HG03469 (cell line): Measurements from ENCODE around the gene MPPED1.

ENCODE experiments used
- ATAC-seq: cut with Tn5 transposase; IDR thresholded peaks from one replicate; pipeline ENCODE4 v1.9.1; 2021; ENCODE audit warnings: mild to moderate bottlenecking, moderate library complexity, moderate number of reproducible peaks; ENCODE audit not compliant: unreplicated experiment

The MPPED1 gene

DNA sequence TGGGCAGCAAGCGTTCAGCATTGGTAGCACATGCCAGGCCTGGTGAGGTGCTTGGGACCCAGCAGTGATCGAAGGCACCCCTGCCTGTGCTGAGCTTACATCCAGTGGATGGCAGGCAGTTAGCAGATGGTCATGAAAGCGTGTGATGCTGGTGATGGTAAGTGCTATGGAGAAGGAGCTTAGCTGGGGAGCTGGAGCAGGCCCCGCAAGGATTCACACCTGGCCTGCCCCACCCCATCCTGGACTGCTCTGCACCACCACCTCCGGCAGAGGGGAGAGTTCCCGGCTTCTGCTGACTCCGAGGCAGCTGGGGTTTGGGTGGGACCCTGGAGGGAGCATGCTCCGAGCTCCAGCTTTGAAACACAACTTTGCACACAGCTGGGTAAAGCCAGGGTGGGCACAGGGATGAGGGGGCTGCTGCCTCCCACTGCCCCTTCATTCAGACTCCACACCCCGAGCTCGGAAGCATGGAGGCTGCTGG is 16.2 kb downstream of the MPPED1 start:
- ATAC-seq = no peak

DNA sequence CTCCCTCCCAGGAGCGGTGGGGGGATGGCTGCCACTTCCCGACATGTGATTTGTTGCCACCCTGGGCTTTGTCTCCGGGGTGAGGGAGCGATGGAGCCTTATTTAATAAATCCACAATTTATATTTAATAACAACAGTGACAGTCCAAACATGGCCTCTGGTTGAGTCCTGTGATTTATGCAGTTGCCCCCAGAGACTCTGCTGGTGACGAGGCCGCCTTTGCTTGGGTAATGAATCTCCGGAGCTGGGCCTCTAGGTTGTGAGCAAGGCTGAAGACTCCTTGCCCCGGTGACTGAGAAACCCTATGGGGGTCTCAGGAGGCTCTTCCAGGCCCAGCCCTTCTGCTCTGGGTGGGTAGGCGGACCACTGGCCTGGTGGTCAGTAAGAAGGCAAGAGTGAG is 16.7 kb downstream of the MPPED1 start:
- ATAC-seq = no peak

- no peak for ATAC-seq
These were observed 17.6 kb downstream of the MPPED1 start for GRCh38 chr22:43429426-43429825.

DNA sequence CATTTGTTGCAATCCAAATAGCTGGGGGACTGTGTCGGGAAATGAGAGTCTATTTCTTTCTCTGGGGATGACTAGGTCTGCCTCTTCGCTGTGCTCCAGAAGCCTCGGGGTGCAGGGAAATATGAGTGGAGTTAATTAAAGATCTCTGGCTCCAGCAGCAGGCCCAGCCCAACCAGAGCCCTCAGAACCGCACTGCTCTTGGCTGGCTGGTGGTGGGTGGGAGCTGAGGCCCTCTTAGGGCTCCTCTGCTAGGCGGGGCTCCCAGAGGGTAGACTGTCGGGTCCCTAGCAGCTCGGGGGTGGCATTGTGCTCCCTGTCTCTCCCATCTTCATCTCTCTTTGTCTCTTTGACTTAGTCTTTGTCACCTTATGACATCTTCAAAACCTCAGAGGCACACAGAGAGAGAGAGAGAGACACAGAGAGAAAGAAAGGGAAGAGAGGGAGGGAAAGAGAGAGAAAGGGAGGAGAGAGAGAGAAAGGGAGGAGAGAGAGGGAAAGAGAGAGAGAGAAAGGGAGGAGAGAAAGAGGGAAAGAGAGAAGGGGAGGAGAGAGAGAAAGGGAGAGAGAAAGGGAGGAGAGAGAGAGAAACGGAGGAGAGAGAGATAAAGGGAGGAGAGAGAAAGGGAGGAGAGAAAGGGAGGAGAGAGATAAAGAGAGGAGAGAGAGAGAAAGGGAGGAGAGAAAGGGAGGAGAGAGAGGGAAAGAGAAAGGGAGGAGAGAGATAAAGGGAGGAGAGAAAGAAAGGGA is 20.2 kb downstream of the MPPED1 start:
- ATAC-seq = no peak

DNA sequence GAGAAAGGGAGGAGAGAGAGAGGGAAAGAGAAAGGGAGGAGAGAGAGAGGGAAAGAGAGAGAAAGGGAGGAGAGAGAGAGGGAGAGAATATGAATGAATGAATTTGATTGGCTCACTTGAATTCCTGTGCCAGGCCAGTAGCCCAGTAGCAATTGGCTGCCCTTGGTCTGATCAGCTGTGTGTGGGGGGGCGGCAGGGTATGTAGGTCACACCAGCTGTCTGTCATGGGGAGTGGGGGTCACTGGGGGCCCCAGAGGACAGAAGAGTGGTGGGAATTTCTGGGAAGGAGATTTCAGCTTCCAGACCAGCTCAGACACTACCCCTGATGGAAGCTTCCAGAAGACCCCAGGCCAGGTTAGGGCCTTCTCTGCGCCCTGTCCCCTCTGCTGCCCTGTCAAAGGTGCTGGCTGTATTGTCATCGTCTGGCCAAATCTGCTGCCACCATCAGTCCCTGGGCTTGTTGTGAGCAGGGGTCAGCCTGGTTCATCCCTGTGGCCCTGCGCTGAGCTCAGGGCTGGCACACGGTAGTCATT is 21.1 kb downstream of the MPPED1 start:
- ATAC-seq = no peak

GRCh38 chr22:43433451-43434274 is 21.8 kb downstream of the MPPED1 start:
- ATAC-seq = no peak

DNA sequence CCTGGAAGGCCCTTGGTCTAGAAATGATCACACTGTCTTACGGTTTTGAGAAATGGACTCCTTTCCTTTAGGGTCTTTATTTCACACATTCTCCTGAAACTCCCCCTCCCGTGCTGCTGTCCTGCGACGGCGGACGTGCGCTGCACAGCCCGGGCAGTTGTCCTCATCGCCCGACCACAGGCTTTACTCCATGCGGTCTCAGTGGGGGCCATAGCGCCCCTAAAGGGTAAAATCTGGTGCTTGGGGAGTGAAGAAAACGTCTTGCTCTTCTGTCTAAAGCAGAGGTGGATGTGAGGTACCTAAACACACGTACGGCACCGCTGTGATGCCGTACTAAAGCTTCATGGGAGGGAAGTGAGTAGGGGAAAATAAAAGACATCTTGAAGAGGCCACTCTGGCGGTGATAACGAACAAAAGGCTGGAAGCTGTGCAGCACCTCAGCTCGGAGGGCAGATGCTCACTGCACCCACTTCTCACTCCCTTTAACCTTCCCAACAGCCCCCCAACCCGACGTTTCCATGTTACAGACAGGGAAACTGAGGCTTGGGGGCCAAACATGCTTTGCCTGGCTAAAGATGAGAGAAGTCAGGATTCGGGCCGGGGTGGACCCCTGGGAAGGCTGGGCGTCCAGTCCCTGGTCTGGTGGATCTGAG is 22.6 kb downstream of the MPPED1 start:
- ATAC-seq = no peak

DNA sequence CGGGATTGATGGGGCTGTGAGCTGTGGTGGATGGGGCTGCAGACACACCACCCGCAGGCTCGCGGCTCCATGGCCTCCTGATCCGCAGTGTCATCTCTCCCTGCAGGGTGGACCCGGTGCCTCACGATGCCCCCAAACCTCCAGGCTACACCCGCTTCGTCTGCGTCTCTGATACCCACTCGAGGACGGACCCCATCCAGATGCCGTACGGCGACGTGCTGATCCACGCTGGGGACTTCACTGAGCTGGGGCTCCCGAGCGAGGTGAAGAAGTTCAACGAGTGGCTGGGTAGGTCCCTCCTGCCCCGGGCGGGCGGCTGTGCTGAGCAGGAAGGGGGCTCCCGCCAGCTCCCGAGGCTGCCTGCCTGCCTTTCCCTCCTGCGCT is 23.1 kb downstream of the MPPED1 start:
- no peak for ATAC-seq

DNA sequence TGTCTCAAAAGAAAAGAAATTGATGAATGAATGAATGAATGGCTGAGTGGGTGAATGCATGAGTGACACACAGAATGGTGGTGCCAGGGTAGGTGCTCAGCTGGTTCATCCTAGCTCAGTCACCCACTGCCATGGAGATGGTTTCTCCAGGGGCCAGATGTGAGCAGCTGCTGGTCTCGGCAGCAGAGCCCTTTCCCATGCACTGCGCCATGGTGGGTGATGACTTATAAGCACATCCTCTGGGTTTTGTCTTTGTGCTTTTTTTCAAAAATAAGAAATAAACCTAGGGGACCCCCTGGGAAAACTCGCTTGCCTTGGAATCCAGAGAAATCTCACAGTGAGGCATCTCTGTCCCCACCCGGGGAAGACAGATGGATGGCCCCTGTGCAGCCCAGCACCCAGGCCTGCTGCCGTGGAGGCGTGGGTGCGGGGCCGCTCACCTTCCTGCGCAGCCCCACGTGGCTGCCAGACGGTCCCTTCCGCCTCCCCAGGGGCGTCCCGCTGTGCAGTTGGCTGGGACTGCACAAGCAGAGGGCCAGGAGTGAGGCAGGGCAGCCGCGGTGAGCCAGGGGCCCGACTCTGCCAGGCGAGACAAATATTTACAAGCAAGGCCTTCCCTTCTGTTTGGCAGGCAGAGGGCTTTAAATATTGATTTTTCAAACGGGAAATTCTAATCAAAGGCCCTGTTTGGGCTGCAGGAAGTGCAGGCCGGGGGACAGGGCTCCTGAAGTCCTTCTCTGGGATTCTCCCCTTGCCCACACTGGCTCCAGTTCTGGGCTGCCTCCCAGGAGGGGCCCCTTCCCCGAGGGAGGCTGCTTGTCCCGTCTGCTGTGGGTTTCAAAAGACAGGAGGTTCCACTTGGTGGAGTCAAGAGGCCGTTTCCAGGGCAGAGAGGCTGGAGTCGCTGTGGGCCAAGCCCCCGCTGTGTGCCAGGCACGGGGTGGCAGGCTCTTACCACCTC is 24.3 kb downstream of the MPPED1 start:
- ATAC-seq = no peak

DNA sequence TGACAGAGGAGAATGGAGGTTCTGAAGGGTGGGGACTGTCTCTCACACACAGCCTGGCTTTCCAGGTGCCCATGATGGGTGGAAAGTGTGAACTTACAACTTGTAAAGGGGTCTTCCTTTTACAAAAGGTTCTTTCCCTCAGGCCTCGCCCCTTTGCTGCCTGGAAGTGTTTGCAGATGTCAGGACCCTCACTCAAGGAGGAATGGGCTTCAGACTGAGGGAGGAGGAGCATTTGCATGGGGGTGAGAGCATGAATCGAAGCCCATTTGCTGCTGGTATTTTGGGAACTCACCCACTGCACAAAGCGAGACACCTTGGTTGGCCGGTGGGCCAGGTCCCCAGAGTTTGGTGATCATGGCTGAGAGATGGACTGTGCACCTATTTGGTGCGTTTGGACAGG is 25.1 kb downstream of the MPPED1 start:
- ATAC-seq = no peak

DNA sequence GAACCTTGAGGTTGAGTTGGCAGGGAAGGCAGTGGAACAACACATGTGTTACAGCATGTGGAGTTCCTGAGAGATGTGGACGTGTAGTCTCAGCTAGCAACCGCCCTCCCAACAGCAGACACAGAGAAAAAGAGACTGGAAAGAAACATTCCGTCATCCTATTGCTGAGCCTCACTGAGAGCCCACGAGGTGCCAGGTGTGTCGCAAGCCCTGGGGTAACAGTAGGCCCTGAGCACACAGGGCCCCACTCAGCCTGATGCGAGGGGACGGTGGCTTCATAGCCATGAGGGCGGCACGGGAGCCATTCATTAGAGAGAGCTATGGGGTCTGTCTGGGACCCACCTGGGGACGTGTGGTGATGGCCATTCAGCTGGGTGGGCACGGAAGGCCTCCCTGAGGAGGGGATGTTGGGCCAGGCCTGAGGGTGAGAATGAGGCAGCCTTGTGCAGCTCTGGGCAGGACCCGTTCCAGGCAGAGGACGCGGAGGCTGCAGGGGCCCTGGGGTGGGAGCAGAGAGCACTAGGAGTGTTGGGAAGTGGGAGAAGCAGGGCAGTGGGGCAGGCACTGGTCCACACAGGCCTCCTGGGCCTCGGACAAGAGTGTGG is 26.2 kb downstream of the MPPED1 start:
- no peak for ATAC-seq

GRCh38 chr22:43438666-43439347 is 27.0 kb downstream of the MPPED1 start:
- no peak for ATAC-seq

GRCh38 chr22:43439368-43440103 is 27.7 kb downstream of the MPPED1 start:
- no peak for ATAC-seq

DNA sequence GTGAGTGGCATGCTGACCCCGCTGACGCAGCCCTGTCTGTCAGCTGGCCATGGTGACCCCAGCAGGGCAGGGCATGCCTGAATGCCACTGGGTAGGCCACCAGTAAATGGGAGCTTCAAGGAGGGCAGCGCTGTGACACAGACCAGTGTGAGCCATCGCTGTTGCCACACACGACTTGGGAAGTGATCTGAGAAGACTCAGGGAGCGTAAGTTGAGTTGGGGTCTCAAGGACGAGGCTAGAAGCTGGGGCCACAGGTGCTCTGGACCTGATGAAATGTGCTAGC is 28.2 kb downstream of the MPPED1 start:
- ATAC-seq = no peak

DNA sequence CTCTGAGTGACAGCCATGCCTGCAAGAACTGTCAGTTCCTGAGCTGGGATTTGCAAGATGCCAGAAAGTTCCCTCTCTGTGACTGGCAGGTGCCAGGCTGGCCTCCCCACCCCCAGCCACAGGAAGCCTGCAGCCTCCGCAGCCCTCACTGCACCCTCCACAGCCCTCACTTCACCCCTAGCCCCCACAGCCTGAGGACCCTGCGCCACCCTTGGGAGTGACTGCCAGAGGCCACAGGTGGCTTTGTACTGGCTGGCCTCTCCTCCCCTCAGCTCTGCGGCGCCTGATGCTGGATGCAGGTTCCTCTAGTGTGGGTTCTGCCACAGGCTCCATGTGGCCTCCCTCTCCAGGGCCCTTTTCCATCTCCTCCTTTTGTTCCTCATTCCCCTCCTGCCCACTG is 28.7 kb downstream of the MPPED1 start:
- no peak for ATAC-seq

- ATAC-seq = no peak
These were observed 29.4 kb downstream of the MPPED1 start for GRCh38 chr22:43441216-43441615.

DNA sequence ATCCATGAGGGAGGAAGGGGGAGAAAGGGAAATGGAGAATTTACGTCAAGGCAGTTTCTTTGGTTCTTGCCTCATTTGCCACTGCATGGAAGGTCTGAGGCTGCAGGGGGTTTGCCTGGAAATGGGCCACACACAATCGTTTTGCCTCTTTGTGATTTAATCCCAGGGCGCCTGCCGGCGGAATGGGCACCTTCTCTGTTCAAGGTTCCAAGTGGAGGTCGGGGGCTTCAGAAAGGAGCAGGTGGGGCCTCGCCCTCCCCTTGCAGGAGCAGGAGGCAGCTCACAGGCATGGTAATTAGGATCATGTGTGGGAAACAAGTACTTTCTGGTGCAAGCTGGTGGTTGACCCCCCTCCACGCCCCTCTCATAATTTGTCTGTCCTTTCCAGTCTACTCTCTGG is 29.9 kb downstream of the MPPED1 start:
- no peak for ATAC-seq

GRCh38 chr22:43442386-43443151 is 30.8 kb downstream of the MPPED1 start:
- ATAC-seq = no peak
